NT2/D1 (cell line): ENCODE measurements around the gene MRPS10.

ENCODE experiments used
- SUZ12 ChIP-seq: IDR thresholded peaks from 2 replicates; pipeline ENCODE4 v1.6.1; 2011; ENCODE audit not compliant: insufficient read length, insufficient read depth; ENCODE audit errors: extremely low read depth
- ZNF274 ChIP-seq: IDR thresholded peaks from 2 replicates; pipeline ENCODE4 v1.6.1; 2011; ENCODE audit warnings: mild to moderate bottlenecking, low read depth, low read length

DNA sequence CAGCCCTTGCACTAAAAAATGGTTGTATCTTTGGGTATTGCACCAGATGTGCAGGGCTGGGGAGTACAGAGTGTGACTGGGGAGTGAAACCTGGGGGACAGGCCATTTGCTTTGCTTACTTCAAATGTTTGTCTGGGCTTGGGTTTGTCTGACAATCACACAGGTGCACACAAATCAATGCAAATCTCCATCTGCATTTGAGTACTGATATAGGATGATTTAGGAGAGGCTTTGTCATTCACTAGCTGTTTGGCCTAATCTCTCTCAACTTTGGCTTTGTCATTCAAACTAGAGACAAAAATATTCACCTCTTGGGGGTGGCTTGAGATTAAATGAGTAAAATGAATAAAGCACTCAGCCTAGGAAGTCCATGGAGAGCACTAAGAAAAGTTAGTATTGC is 40.7 kb downstream of the MRPS10 start:
- no peak for TF ChIP-seq SUZ12
- TF ChIP-seq ZNF274, result no peak
